CD14-positive monocyte (primary cell): ENCODE measurements around the gene TMEM53. TPM values are rescaled to one million over a fixed set of nuclear protein-coding genes. Genes with fewer than 3 reads are reported as not detected.

Source experiments
- DNase-seq, 3 donors: peaks; one replicate each; pipeline ENCODE4 v3.0.0-alpha.2; 2011 to 2022
- H2AFZ ChIP-seq: 2 replicates; pipeline ENCODE4 v1.6.0; 2012; ENCODE audit warnings: mild to moderate bottlenecking, low read depth, low read length, inconsistent platforms; ENCODE audit not compliant: insufficient read depth, poor library complexity, severe bottlenecking
- H3K27ac ChIP-seq, 2 donors: 1 replicate in 1 of 2; 2 replicates in 1 of 2; pipeline ENCODE4 v1.5.1; 2012 to 2013; ENCODE audit warnings: low read length in 2 of 2, control low read depth in 1 of 2, inconsistent platforms in 1 of 2, low read depth in 1 of 2, mild to moderate bottlenecking in 1 of 2
- H3K27me3 ChIP-seq, 2 donors: one replicate each; pipeline versions ENCODE4 v1.6.0 to v1.6.1; 2011 to 2013; ENCODE audit warnings: low read length in 2 of 2; ENCODE audit not compliant: control insufficient read depth in 2 of 2, insufficient read depth in 2 of 2
- H3K36me3 ChIP-seq, 2 donors: replicated peaks in 1 of 2; 1 replicate in 1 of 2; 2 replicates in 1 of 2; pipeline versions ENCODE4 v1.5.1 to v1.6.1; 2012 to 2013; ENCODE audit warnings: low read length in 2 of 2, control low read depth in 1 of 2, inconsistent platforms in 1 of 2, mild to moderate bottlenecking in 1 of 2; ENCODE audit not compliant: insufficient read depth in 2 of 2, control insufficient read depth in 1 of 2
- H3K4me1 ChIP-seq, 2 donors: 1 replicate in 1 of 2; 2 replicates in 1 of 2; pipeline versions ENCODE4 v1.5.1 to v1.6.1; 2012 to 2013; ENCODE audit warnings: low read length in 2 of 2, control low read depth in 1 of 2, inconsistent platforms in 1 of 2, mild to moderate bottlenecking in 1 of 2, moderate library complexity in 1 of 2; ENCODE audit not compliant: insufficient read depth in 2 of 2, control insufficient read depth in 1 of 2
- H3K4me2 ChIP-seq: replicated peaks from 2 replicates; pipeline ENCODE3; 2012; ENCODE audit warnings: low read length, moderate library complexity, mild to moderate bottlenecking; ENCODE audit not compliant: poor library complexity, severe bottlenecking; ENCODE audit errors: extremely low read depth
- H3K4me3 ChIP-seq, 3 experiments: fragments of 200-600 bp in 1 of 3; sonication (generic) in 1 of 3; replicated peaks in 1 of 3; 1 replicate in 2 of 3; 2 replicates in 1 of 3; pipeline ENCODE4 v1.5.1; 2011 to 2013; ENCODE audit warnings: low read length in 3 of 3, mild to moderate bottlenecking in 3 of 3, control low read depth in 2 of 3, low read depth in 2 of 3, inconsistent platforms in 1 of 3, moderate library complexity in 1 of 3
- H3K79me2 ChIP-seq: 2 replicates; pipeline ENCODE4 v1.6.0; 2012; ENCODE audit warnings: mild to moderate bottlenecking, control low read depth, inconsistent platforms, low read length, moderate library complexity; ENCODE audit not compliant: insufficient read depth
- H3K9ac ChIP-seq: 2 replicates; pipeline ENCODE4 v1.6.0; 2017; ENCODE audit warnings: low read length, mild to moderate bottlenecking; ENCODE audit not compliant: insufficient read depth, poor library complexity, severe bottlenecking
- H3K9me3 ChIP-seq, 2 donors: replicated peaks in 1 of 2; 1 replicate in 1 of 2; 2 replicates in 1 of 2; pipeline versions ENCODE4 v1.5.1 to v1.6.1; 2012 to 2013; ENCODE audit warnings: low read length in 2 of 2, control low read depth in 1 of 2; ENCODE audit not compliant: control insufficient read depth in 1 of 2, insufficient read depth in 1 of 2
- H4K20me1 ChIP-seq: 2 replicates; pipeline ENCODE4 v1.6.0; 2012; ENCODE audit warnings: mild to moderate bottlenecking, low read length, control low read depth, moderate library complexity; ENCODE audit not compliant: insufficient read depth
- H3K27ac Mint-ChIP-seq, 7 donors: one replicate each; pipeline ENCODE4 v1.8.0; 2020; ENCODE audit warnings: mild to moderate bottlenecking in 7 of 7, mixed read lengths in 7 of 7, moderate library complexity in 6 of 7, inconsistent platforms in 2 of 7
- H3K27me3 Mint-ChIP-seq, 3 donors: one replicate each; pipeline ENCODE4 v1.8.0; 2021 to 2022; ENCODE audit warnings: low read depth in 3 of 3, mild to moderate bottlenecking in 3 of 3, mixed read lengths in 3 of 3, moderate library complexity in 3 of 3, inconsistent platforms in 1 of 3
- H3K36me3 Mint-ChIP-seq, 2 donors: one replicate each; pipeline ENCODE4 v1.8.0; 2020; ENCODE audit warnings: mixed read lengths in 2 of 2, inconsistent platforms in 1 of 2, mild to moderate bottlenecking in 1 of 2
- H3K4me1 Mint-ChIP-seq: one replicate; pipeline ENCODE4 v1.8.0; 2020; ENCODE audit warnings: mild to moderate bottlenecking, mixed read lengths
- H3K4me3 Mint-ChIP-seq, 2 donors: one replicate each; pipeline ENCODE4 v1.8.0; 2020; ENCODE audit warnings: mild to moderate bottlenecking in 2 of 2, mixed read lengths in 2 of 2, moderate library complexity in 1 of 2
- H3K9me3 Mint-ChIP-seq, 7 donors: one replicate each; pipeline ENCODE4 v1.8.0; 2020 to 2022; ENCODE audit warnings: mixed read lengths in 7 of 7, mild to moderate bottlenecking in 6 of 7, moderate library complexity in 6 of 7, inconsistent platforms in 2 of 7
- CTCF ChIP-seq: fragments of 200-600 bp; IDR thresholded peaks from one replicate; pipeline ENCODE4 v1.8.0; 2022; ENCODE audit warnings: antibody characterized with exemption, mild to moderate bottlenecking
- WGBS: methylation state at CpG from one replicate; pipeline ENCODE4 v1.1.5; 2013; ENCODE audit warnings: missing lambda C conversion rate; ENCODE audit not compliant: insufficient coverage; 5-methylcytosine and 5-hydroxymethylcytosine counted together
- intact Hi-C, 2 donors: fragments of 100-400 bp; cut with micrococcal nuclease; formaldehyde crosslinking; loops; one replicate each; pipeline versions ENCODE4 v1.15.0 to v1.15.1; 2023
- polyA plus RNA-seq, 3 donors: library from polyadenylated mRNA; depleted of rRNA in 1 of 3; unstranded in 2 of 3; stranded (reverse) in 1 of 3; fragments of 300-500 nt in 2 of 3; fragments of >200 nt in 1 of 3; fragmentation: Illumina TruSeq in 2 of 3; gene quantifications; 1 replicate in 2 of 3; 2 replicates in 1 of 3; pipeline ENCODE4 v1.2.3, GENCODE V29; 2012 to 2021

Gene TMEM53
- polyA plus RNA-seq, 3 donors, result 4.8 to 8.8 (median 8.6) TPM

DNA sequence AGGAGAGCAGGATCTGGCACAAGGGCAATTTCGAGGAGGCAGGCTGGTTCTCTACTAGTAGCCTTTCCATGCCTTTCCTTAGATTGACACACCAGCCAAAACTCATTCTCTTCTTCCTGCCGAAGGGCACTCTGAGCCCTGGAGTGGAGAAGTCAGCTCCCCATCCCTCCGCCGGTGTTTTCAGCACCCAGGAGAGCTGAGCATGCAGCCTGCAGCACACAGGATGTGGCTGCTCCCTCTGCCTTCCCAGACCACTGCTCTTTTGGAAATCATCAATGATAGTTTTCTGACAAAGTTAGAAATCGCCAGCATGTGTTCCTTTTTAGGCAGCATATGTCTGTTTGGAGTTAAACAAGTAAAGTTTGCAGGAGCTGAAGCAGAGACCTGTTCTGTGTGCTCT, 45.0 kb upstream of the TMEM53 start:
- Mint-ChIP-seq H3K27me3 (peaks cover 4 to 9% (median 4%) of the 10 kb centered on the region in 3 donors), H3K27ac (peak overlapping the region in 1 of 7 donors; percentile 46), H3K4me1 (peaks cover 55% of the 10 kb centered on the region), H3K4me3 (no peak overlapping the region), H3K9me3 (peaks cover 0 to 5% (median 0%) of the 10 kb centered on the region in 7 donors), H3K36me3 (no peaks in the 10 kb centered on the region)
- H3K4me2 ChIP-seq, result no peak overlapping the region
- DNase-seq, result no peak
- H3K9ac ChIP-seq, result no peak overlapping the region
- intact Hi-C loops, result no loop called here
- TF ChIP-seq CTCF, result no peak
- H3K79me2 ChIP-seq, result peaks cover 7% of the 10 kb centered on the region
- no peaks in the 10 kb centered on the region for H3K36me3 ChIP-seq
- H3K27me3 ChIP-seq, result no peaks in the 10 kb centered on the region
- no peak overlapping the region for H2AFZ ChIP-seq
- peaks cover 40 to 57% of the 10 kb centered on the region in 2 donors for H3K4me1 ChIP-seq
- no peaks in the 10 kb centered on the region for H3K9me3 ChIP-seq
- H3K27ac ChIP-seq, result no peak overlapping the region
- H3K4me3 ChIP-seq, result no peak overlapping the region
- H4K20me1 ChIP-seq, result no peaks in the 10 kb centered on the region
- WGBS, result 59% methylated on average over 4 of the region's 5 CpGs

- no peaks in the 10 kb centered on the region for H3K36me3 Mint-ChIP-seq
- Histone ChIP-seq H3K9ac (no peak overlapping the region), H3K4me2 (no peak overlapping the region), H3K4me1 (peaks cover 28 to 45% of the 10 kb centered on the region in 2 donors), H3K4me3 (no peak overlapping the region), H3K79me2 (no peaks in the 10 kb centered on the region), H3K9me3 (no peaks in the 10 kb centered on the region), H3K27ac (no peak overlapping the region), H3K36me3 (no peaks in the 10 kb centered on the region), H3K27me3 (no peaks in the 10 kb centered on the region), H4K20me1 (no peaks in the 10 kb centered on the region), H2AFZ (no peak overlapping the region)
- H3K9me3 Mint-ChIP-seq, result peaks cover 0 to 2% (median 0%) of the 10 kb centered on the region in 7 donors
- no peak overlapping the region for H3K4me3 Mint-ChIP-seq
- DNase-seq, result no peak
- no peak overlapping the region for H3K27ac Mint-ChIP-seq
- no peak for TF ChIP-seq CTCF
- peaks cover 48% of the 10 kb centered on the region for H3K4me1 Mint-ChIP-seq
- intact Hi-C loops, result no loop called here
- WGBS, result 100% methylated on average over 6 of the region's 6 CpGs
- peaks cover 4 to 9% (median 4%) of the 10 kb centered on the region in 3 donors for H3K27me3 Mint-ChIP-seq
These were observed 43.8 kb upstream of the TMEM53 start for GRCh38 chr1:44718091-44718490.
